Stimulated activated CD8-positive, alpha-beta memory T cell treated with anti-CD3 and anti-CD28 coated beads, Interleukin-2, amount 100 ng/mL, for 1 hour (primary cell): Measurements from ENCODE around the gene UNKL.

Source experiments
- DNase-seq, 2 donors: peaks; one replicate each; pipeline ENCODE4 v3.0.0-alpha.2; 2020; ENCODE audit warnings: low read depth in 2 of 2

Gene UNKL

DNA sequence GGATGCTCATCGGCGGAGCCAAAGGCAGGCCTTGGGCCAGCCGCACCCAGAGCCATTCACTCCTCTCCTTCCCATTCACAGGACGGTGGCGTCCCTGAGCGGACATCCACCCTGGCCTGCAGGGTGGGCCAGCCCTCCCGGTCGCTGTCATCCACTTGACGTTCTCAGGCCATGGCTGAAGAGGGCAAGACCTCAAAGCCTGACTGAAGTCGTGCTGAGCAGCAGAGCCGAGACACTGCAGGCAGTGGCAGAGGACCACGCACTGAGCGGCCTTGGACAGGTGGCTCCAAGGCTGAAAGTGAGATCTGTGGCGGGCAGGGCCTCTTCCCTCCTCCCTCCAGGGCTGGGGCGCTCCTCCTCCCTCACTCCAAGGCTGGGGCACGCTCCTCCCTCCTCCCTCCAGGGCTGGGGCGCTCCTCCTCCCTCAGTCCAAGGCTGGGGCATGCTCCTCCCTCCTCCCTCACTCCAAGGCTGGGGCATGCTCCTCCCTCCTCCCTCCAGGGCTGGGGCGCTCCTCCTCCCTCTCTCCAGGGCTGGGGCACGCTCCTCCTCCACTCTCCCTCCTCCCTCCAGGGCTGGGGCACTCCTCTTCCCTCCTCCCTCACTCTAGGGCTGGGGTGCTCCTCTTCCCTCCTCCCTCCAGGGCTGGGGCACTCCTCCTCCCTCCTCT is 38.6 kb downstream of the UNKL start:
- no peak for DNase-seq

DNA sequence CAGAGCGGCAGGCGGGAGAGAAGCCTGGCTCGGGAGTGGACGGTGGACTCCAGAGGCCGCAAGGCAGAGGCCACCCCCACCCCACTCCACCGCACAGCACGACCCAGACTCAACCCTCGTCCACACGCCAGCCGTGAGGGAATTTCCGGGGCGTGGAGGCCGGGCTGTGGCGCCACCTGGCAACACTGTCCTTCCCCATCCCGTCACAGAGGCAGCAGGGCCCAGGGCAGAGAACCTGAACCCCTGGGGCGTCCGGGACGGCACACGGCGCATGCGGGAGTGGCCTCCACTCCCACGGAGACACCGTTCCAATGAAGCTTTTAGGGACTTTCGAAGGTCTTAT is 39.2 kb downstream of the UNKL start:
- no peak for DNase-seq

GRCh38 chr16:1374418-1375297 is 39.8 kb downstream of the UNKL start:
- no peak for DNase-seq

DNA sequence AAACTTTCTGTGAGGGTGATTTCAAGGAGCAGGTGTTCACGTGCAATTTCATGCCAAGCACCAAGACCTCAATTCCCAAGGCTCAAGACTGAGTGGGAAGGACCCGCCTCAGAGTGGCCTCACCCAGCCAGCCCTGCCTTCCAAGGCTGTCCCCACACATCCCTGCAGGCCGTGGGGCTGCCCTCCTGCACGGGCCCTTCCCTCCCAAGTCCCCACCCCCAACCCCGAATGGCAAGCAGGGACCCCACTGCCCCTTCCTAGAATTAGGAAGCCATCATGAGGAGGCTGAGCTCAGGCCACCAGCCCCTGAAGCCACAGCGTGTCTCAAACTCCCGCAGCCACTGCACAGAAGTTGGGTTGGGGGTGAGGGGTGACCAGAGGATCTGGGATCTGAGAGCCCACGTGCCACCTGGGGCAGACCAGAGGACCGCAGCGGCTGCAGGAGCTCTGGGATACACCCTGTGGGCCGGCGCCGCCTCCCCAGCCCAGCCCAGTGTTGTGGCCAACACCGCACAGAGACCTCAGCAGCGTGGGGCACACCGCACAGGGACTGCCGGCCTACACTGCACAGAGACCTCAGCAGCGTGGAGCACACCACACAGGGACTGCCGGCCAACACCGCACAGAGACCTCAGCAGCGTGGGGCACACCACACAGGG is 42.1 kb downstream of the UNKL start:
- DNase-seq: no peak

DNA sequence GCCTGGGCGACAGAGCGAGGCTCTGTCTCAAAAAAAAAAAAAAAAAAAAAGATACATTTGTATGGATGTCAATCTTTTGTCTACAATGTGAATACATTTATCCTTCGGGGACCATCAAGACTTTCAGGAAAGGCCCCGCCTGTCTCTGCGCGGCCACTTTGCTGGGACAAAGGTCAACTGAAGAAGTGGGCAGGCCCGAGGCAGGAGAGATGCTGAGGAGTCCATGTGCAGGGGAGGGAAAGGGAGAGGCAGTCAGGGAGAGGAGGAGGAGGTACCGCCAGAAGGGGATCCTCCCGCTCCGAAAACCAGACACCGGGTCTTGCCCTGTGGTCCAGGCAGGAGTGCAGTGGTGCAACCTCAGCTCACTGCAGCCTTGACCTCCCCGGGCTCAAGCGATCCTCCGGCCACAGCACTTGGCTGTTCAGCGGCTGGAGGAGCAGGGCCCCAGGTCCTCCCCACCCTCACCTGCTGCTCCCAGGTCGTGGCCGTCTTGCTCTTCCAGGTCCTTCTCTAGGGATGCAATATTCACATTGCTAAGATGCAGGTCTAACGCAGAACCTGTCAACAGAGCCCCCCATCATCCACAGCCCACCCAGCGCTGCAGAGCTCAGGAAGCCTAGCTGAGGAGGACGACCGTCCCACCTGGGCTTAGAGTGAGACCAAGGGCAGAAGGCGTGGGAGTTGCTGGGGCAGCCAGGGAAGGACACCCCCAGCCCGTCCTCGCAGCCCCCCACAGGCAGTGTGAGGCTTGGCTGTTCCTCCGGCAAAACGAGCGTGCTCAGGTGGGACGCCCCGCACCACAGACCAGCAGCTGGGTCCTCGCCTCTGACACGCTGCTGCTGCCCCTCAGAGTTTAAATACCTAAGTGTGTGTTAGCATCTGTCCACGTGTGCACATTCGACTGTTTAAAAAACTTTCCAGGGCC is 43.2 kb downstream of the UNKL start:
- DNase-seq: no peak

- DNase-seq: no peak
Observed at GRCh38 chr16:1367486-1368174, 46.9 kb downstream of the UNKL start.

DNA sequence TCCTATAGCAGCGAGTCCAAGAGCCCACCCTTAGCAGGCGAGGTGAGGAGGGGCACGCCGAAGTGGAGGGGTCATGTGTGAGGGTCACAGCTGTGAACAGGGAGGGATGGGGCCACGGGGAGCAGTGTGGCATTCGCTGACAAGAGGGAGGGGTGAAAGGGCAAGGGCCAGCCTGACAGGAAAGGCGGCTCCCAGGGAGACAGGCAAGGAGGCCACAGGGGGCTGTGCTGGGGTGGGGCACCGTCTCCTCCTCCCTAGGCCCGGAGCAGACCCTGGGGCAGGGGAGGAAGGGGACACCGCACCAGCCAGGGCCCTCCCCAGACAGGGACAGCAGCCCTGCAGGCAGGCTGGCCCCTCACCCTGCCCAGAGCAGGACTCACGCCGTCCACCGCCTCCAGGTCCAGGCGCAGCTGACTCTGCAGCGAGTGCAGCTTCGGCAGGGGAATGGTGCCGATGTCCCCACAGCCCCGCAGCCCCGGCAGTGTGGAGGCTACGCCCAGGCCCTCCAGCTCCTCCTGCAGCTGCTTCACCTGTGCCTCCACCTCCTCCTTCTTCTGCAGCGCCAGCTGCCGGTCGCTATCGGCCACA is 47.7 kb downstream of the UNKL start:
- no peak for DNase-seq

- DNase-seq: no peak
Observed at GRCh38 chr16:1366060-1366711, 48.3 kb downstream of the UNKL start.

GRCh38 chr16:1364510-1364909 is 50.0 kb downstream of the UNKL start:
- DNase-seq: no peak

DNA sequence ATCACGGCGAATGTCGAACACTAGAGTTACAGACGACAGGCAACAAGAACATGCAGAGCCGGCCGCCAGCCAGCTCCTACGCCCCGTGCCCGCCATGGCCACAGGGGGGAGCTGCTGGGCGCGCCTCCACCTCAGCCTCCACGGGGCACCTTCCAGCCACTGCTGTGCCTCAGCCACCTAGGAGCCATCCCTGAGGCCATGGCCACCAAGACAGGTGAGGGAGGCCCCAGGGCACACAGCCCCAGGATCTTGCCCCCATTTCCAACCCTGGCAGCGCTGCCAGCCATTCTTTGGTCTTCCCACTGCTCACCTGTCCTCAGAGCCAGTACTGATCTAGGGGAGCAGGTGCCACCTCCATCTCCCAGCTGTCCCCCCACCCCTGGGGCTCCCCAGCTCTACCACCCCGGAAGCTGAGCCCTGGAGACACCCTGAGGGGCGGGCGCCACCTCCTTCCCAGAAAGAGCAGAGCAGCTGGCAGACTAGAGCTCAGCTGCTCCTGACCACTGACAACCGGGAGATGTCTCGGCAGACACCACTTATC is 50.9 kb downstream of the UNKL start:
- peak; percentile 26 to 49 for DNase-seq

DNA sequence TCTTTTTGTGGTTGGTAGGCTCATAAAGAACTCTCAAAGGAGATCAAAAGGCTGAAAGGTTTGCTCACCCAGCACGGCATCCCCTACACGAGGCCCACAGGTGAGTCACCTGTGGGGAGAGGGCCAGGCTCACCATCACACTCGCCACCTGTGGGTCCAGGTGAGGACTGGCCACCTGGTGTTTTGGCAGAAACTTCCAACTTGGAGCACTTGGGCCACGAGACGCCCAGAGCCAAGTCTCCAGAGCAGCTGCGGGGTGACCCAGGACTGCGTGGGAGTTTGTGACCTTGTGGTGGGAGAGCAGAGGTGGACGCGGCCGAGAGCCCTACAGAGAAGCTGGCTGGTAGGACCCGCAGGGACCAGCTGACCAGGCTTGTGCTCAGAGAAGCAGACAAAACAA is 51.7 kb downstream of the UNKL start:
- no peak for DNase-seq

GRCh38 chr16:1361685-1362360 is 52.7 kb downstream of the UNKL start:
- DNase-seq: no peak

DNA sequence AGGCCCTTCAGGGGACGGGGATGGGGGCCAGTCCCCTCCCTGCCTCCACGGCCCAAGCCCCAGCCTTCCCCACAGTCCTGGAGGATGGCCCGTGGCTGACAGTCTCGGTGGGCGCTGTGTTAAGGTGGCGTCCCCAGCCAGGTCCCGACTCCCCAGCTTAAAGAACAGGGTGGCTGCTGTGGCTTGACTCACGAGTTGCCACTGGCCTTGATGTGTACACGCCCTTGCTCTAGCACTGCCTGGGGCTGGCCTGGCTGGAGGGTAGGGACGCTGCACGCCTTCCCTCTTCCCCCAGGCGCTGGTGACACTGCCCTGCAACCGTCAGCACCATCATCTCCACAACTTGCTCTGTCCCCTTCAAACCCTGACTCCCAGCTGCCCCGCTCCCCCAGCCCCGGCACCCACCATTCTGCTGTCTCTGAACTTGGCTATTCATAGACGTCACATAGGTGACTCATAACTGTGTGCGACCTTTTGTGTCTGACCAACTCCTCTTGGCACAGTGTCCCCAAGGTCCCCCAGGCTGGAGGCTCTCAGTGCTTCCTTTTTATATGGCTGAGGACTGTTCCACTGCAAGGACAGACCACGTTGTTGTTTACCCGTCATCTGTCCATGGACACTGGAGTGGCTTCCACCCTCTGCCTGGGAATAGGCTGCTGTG is 56.5 kb downstream of the UNKL start:
- no peak for DNase-seq

GRCh38 chr16:1356061-1356900 is 58.2 kb downstream of the UNKL start:
- no peak for DNase-seq

DNA sequence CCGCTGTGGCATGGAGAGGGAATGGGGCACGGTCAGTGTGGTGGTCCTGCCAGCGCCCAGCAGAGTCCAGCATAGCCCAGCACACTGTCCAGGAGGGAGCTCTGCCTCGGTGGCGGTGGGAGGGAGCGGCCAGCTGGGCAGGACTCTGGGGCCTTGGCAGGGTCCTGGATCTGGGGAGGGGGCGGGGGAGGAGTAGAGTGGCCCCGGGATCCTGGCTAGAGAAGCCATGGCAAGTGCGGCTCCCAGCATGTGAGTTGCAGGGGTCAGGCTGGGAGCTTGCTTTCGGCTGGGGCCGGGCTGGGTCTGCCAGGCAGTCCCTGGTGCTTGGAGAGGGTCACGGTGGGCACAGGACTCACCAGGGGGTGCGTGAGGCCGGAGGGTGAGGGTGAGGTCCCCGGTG is 58.9 kb downstream of the UNKL start:
- no peak for DNase-seq

GRCh38 chr16:1354815-1355540 is 59.5 kb downstream of the UNKL start:
- DNase-seq: no peak
